NCI-H146 (cell line): ENCODE data around the gene BORCS6.

ENCODE experiments used
- DNase-seq: peaks from one replicate; lab custom pipeline; 2025; lab: John Stamatoyannopoulos, UW

The BORCS6 gene

DNA sequence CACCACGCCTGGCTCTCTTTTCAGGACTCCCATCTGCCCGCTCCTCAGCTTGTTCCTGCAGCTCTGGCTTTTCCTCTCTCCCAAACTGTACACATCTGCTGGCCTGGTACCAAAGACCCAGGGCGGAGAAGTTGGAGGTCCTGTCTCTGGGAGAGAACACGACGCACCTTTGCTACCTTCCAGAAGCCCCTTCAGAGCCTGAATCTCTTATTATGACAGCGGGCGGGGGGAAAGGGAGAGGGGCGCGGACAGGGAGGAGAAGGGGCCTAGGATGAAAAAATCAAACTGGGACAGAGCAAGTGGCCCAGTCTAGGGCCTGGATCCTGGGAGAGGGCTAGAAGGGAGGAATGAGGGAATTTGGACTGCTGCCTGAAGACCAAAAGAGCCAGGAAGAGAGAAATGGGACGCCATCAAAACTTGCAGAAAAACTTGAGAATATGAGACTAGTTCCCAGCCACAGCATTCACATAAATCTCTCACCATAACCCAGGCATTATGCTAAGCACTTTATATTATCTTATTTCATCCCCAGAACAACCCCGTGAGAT is 35.3 kb downstream of the BORCS6 start:
- DNase-seq, result no peak

DNA sequence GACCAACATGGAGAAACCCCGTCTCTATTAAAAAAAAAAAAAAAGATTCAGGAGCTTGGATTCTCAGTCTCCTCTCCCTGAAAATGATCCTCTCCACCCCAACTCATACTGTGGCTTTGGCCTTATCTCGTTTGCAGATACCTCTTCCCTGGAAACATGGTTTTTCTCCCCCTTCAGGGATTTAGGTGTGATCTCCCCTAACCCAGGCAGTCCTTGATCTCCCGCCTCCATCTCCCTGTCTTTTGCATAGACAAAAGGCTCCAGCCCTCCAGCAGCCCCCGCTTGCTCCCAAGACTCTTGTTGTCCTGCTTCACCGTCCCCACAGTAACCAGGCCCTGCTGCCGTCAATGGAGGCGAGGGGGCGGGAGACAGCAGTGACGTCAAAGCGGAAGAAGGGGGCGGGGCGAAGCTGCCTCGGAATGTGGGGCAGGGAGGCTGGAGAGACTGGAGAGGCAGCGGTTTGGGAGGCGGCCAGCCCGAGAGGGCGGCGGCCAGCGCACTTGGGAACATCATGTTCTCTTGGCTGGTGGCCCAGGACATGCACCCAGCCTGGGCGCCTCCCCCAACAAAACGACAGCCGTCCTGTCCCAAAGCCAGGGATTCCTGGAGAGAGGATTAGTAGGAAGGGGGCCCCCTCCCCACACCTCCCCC is 35.9 kb downstream of the BORCS6 start:
- DNase-seq, result peak; percentile 70

DNA sequence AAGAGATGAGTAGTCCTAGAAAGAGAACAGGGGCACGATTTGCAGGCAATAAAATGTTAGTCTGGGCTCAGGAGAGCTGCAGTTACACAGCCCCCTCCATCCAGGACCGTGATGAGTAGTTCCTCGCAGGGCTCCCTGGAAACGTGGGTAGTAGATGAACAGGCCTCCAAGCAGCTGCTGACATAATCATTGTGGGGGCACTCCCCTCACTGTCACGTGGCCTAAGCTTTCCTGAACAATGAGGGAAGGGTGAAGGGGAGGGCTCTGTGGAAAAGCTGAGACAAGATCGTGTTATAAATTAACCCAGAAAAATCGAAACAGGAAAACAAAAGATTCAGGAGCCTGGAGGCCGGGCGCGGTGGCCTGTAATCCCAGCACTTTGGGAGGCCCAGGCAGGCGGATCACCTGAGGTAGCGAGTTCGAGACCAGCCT is 36.4 kb downstream of the BORCS6 start:
- peak; percentile 62 for DNase-seq

- no peak for DNase-seq
These were observed 36.9 kb downstream of the BORCS6 start for GRCh38 chr17:8153031-8153451.

DNA sequence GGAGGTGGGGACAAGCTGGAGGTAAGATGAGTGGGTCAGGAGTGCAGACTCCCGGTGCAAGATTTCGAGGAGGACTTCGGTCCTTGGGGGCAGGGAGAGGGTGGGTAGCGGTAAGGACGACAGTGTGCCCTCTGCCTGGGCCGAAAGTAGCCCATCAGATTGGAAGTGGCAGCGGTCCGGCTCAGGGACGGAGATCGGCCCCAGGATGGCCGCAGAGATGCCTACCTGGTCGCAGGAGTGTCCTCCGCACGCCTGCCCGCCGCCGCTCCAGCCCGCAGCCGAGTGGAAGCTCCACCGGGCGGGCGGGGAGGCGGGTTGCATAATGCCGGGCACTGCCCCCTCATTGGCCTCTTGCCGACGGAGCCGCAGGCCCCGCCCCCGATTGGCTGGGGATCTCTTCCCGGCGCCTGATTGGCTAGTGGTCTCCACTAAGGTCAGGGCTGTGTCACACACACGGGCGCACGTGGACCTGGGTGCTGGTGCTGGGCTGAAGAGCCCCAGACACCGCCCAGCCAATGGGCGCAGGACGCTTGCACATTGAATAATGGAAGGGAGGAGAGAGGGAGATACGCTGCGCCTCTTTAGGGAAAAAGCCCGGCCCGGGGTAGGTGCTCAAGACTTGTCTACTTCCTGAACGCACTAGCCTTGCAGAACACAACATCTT is 37.7 kb downstream of the BORCS6 start, which contains the start of gene PER1:
Gene PER1 (minus strand): TSS at position 293 of the 664 bp plus-strand sequence. CDS start 1,698 bp downstream, outside the sequence.
- peak; percentile 96 for DNase-seq

GRCh38 chr17:8151641-8152111 is 38.3 kb downstream of the BORCS6 start:
- DNase-seq, result peak; percentile 45

GRCh38 chr17:8151120-8151640 is 38.8 kb downstream of the BORCS6 start:
- DNase-seq, result peak; percentile 91

DNA sequence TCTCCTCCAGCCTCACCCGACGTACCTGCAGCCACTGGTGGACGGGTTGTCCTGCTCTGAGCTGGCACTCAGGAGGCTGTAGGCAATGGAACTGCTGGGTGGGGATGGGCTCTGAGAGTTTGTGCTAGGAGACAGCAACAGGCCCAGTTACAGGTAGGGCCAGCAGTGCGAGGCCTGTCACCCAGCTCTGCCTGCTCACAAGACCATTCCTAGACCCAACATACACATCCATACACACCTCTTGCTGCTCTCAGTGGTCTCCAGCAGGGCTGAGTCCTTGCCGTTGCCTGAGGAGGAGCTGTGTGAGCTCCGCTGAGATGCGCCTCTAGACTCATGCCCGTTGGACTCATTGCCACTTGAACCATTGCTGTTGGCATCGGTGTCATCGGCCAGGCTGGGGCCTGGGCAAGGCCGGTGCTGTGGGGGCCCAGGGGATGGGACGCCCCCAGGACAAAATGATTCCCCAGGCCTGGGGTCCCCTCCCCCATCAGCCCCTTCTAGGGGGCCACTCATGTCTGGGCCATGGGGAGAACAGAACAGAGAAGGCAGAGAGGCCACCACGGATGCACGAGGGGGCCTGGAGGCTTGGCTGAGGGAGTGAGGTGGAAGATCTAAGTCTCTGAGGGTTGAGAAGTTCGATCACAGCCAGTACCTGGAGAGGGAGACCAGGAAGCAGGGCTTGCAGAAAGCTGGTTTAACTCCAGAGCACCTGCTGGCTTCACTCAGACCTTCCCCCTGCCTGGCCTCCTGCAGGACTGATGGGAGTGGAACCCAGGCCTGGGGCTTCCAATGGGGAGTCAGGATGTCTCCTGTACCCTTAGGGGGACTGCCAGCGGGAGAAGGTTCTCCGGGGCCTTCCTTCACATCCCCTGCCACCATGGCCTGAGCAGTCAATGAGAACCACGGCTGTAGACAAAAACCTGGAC is 39.5 kb downstream of the BORCS6 start:
- DNase-seq, result peak; percentile 33

DNA sequence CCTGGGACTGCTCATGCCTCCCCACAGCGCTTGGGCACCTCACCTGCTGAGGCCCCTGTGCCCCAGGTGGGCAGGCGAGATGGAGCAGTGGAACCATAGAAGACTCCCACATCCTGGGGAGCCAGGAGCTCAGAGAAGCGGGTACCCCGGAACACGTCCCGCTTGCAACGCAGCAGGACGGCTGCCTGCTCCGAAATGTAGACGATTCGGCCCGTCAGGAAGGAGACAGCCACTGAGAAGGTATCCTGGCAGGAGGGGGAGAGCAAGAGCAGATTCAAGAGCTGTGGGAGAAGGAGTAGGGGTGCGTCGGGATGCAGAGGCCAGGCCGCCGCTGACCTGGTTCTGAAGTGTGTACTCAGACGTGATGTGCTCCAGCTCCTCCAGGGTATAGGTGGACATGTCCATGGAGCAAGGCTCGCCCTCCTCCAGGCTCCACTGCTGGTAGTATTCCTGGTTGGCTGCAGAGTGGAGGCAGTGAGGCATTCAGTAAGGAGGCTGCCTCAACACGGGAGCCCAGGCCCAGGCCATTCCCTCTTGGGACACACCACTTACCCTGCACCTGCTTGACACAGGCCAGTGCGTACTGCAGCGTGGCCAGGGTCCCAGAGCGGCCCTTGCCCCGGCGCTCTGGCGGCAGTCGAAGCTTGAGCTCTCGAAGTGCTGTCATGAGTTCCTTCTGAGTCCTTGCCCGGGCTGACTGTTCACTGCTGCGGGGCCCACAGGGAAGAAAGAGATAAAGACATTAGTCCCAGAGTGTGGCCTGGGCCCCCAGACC is 40.4 kb downstream of the BORCS6 start:
- DNase-seq, result no peak

GRCh38 chr17:8148560-8148959 is 41.4 kb downstream of the BORCS6 start:
- DNase-seq, result no peak

DNA sequence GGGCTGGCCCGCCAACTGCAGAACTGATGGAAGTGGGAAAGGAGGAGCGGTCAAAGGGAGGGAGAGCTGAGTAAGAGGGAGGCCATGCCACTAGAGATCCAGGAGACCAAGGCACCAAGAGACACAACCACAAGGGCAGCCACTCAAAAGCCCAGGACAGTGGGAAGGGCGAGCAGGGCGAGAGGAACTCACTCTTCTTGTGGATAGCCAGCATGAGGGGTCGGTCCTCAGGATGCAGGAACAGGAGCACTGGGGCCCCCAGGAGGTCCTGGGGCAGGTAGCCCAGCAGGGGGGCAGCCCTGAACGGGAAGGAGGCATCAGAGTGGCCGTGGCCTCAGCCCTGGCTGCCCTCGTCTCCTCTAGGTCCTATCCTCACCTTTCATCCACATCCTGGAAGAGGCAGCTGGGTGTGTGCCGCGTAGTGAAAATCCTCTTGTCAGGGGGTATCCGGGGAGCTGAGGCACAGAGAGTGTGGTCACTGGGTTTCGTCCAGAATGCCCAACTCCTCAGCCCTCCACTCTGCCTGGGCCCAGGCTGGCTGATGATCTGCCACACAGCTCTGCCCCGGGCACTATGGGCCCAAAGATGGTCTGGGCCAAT is 42.1 kb downstream of the BORCS6 start:
- DNase-seq, result no peak

DNA sequence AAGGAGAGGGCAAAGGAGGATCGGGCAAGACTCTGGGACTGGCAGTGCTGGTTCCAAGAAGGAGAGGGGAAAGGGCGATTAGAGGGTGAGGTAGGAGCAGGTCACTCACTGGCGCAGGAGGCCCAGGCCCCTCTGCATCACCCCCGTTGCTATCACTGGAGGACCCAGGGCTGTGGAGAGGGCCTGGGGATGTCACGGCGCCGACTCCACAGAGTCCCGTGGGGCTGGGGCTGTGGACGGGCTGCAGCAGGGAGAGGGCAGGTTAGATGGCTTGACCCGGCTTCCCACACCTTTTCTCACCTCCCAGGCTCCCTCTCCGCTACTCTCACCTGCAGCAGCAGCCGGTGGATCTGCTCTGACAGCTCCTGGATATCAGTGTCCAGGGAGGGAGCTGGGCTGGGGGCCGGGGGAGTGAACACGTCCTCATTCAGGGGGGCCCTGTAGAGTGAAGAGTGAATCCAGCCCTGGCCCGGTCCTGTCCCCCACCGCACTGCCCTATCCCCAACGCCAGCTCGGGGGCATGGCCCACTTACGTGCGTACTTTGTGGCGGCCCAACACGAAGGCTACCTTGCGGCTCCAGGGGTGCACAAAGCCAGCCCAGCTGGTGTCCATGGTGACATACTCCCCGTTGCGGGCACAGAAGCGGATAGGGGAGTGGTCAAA is 42.7 kb downstream of the BORCS6 start:
- no peak for DNase-seq

DNA sequence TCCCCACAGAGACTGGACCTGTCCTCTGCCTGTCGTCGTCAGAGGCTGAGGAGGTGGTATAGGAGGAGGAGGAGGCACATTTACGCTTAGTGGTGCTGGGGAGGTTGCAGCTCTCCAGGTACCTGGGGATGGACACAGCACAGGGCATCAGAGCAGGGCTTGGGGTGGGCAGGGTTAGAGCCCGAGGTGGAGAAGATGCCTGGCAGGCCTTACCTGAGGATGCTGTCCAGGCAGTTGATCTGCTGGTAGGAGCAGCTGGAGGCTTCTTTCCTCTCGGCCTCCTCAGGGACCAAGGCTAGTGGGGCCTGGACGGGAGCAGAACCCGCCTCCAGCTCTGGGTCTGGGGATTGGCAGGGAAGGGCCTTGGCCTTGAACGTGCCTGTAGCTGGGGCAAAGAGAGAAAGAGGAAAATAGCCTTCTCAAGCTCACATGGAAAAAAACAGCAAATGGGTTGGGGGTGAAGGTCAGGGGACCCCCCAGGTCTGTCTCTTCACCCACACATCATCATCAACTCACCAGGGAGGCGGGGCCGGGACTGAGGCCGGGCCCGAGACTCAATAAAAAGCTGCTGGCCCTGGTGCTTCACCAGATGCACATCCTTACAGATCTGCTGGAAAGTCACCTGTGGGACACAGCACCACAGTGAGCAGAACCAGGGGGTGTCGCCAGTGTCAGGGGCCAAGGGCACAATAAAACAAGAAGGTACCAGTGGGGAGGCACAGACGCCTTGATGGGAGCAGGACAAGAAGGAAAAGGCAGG is 43.4 kb downstream of the BORCS6 start:
- no peak for DNase-seq

- no peak for DNase-seq
These were observed 44.2 kb downstream of the BORCS6 start for GRCh38 chr17:8145811-8146210.

- DNase-seq, result no peak
These were observed 45.4 kb downstream of the BORCS6 start for GRCh38 chr17:8144401-8145231.

DNA sequence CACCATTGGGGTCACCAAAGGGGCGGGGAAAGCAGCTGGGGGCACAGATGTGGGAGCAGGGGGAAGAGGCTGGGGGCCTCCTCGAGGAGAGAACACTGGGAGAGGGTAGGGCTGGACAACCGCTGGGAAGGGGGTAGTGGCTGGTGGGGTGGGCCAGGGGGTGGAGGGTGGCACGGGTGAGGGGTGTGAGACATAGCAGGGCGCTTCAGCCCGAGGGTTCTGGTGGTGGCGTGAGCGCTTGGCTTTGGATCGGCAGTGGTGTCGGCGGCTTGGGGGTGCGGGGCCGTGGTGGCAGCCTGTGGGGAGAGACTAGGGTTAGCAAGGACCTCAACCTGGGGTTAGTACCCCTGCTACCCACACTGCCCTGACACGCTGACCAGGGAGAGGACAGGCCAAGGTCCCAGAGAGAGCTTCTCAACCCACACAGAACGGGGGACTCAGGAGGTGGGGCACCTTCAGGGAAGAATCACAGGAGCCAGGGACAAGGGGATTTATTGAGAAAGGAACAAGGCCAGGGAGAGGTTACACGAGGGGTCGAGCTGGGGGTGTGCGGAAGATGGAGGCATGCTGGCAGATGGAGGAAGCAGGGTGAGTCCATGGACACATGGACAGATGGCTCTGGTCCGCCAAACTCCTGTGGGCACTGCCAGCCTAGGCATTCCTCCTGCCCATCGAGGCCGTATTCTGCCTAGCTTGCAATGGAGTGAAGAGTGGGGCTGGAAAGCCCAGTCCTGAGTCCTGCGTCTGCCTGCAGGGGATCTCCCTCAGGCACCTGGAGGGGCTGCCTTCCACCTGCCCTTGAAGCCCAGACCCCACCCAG is 46.2 kb downstream of the BORCS6 start:
- no peak for DNase-seq

GRCh38 chr17:8142887-8143580 is 46.9 kb downstream of the BORCS6 start:
- no peak for DNase-seq
